GM18861 (cell line): ENCODE results near the gene BABAM2.

Experiments
- ATAC-seq: cut with Tn5 transposase; IDR thresholded peaks from one replicate; pipeline ENCODE4 v1.9.1; 2021; ENCODE audit not compliant: unreplicated experiment

The BABAM2 gene

GRCh38 chr2:28182348-28182747 lies 291.8 kb downstream of the BABAM2 start:
- ATAC-seq, result no peak

GRCh38 chr2:28185153-28185552 lies 294.6 kb downstream of the BABAM2 start:
- no peak for ATAC-seq

GRCh38 chr2:28185891-28186290 lies 295.4 kb downstream of the BABAM2 start:
- no peak for ATAC-seq

- no peak for ATAC-seq
Observed at GRCh38 chr2:28187186-28187585, 296.7 kb downstream of the BABAM2 start.

GRCh38 chr2:28188436-28188835 lies 297.9 kb downstream of the BABAM2 start:
- no peak for ATAC-seq

- no peak for ATAC-seq
Observed at GRCh38 chr2:28193630-28194403, 303.3 kb downstream of the BABAM2 start.

- ATAC-seq, result no peak
Observed at GRCh38 chr2:28199995-28200679, 309.6 kb downstream of the BABAM2 start.

- no peak for ATAC-seq
Observed at GRCh38 chr2:28201671-28202180, 311.2 kb downstream of the BABAM2 start.

- no peak for ATAC-seq
Observed at GRCh38 chr2:28202719-28203118, 312.2 kb downstream of the BABAM2 start.

- ATAC-seq, result no peak
Observed at GRCh38 chr2:28206762-28207161, 316.2 kb downstream of the BABAM2 start.

GRCh38 chr2:28209261-28209691 lies 318.7 kb downstream of the BABAM2 start:
- no peak for ATAC-seq

- ATAC-seq, result no peak
Observed at GRCh38 chr2:28209864-28210263, 319.3 kb downstream of the BABAM2 start.

GRCh38 chr2:28210535-28210934 lies 320.0 kb downstream of the BABAM2 start:
- ATAC-seq, result no peak

GRCh38 chr2:28216331-28216730 lies 325.8 kb downstream of the BABAM2 start:
- no peak for ATAC-seq

- no peak for ATAC-seq
Observed at GRCh38 chr2:28217042-28217740, 326.7 kb downstream of the BABAM2 start.

GRCh38 chr2:28219138-28219537 lies 328.6 kb downstream of the BABAM2 start:
- ATAC-seq, result no peak

- ATAC-seq, result no peak
Observed at GRCh38 chr2:28219758-28220368, 329.3 kb downstream of the BABAM2 start.

- no peak for ATAC-seq
Observed at GRCh38 chr2:28224648-28225472, 334.3 kb downstream of the BABAM2 start.

GRCh38 chr2:28225473-28226080 lies 335.0 kb downstream of the BABAM2 start:
- ATAC-seq, result no peak

GRCh38 chr2:28226558-28226957 lies 336.0 kb downstream of the BABAM2 start:
- no peak for ATAC-seq
